H9 (cell line): ENCODE data around the gene CBFA2T2. TPM values are rescaled to one million over a fixed set of nuclear protein-coding genes. Genes with fewer than 3 reads are reported as not detected.

Experiments used
- DNase-seq: peaks from one replicate; pipeline ENCODE4 v3.0.0-alpha.2; 2017
- H2AFZ ChIP-seq: one replicate; pipeline ENCODE4 v1.6.1; 2013; ENCODE audit warnings: mild to moderate bottlenecking, low read length, control low read depth, moderate library complexity
- H2AK5ac ChIP-seq: 2 replicates; pipeline ENCODE4 v1.6.1; 2013; ENCODE audit warnings: low read length, control low read depth, mixed read lengths; ENCODE audit not compliant: insufficient read length
- H2BK120ac ChIP-seq: one replicate; pipeline ENCODE4 v1.6.1; 2013; ENCODE audit warnings: low read depth, mild to moderate bottlenecking, low read length, control low read depth, inconsistent platforms; ENCODE audit not compliant: poor library complexity, severe bottlenecking
- H2BK12ac ChIP-seq: 2 replicates; pipeline ENCODE4 v1.6.1; 2013; ENCODE audit warnings: low read length, control low read depth, mixed read lengths, low read depth; ENCODE audit not compliant: insufficient read length
- H2BK15ac ChIP-seq: 2 replicates; pipeline ENCODE4 v1.6.1; 2013; ENCODE audit warnings: low read depth, low read length, control low read depth
- H2BK20ac ChIP-seq: one replicate; pipeline ENCODE4 v1.6.1; 2013; ENCODE audit warnings: low read depth, mild to moderate bottlenecking, low read length, control low read depth, inconsistent platforms; ENCODE audit not compliant: poor library complexity, severe bottlenecking
- H2BK5ac ChIP-seq: 2 replicates; pipeline ENCODE4 v1.6.1; 2013; ENCODE audit warnings: low read length, control low read depth, mixed read lengths; ENCODE audit not compliant: insufficient read length
- H3K14ac ChIP-seq: 2 replicates; pipeline ENCODE4 v1.6.1; 2013; ENCODE audit warnings: low read length, control low read depth; ENCODE audit not compliant: insufficient read depth
- H3K18ac ChIP-seq: 2 replicates; pipeline ENCODE4 v1.6.1; 2013; ENCODE audit warnings: low read depth, mild to moderate bottlenecking, mixed read lengths, low read length, control low read depth; ENCODE audit not compliant: insufficient read length
- H3K23ac ChIP-seq: 2 replicates; pipeline ENCODE4 v1.6.1; 2013; ENCODE audit warnings: low read length, control low read depth, mixed read lengths, low read depth; ENCODE audit not compliant: insufficient read length
- H3K23me2 ChIP-seq: 2 replicates; pipeline ENCODE4 v1.6.1; 2013; ENCODE audit warnings: low read depth, mild to moderate bottlenecking, mixed read lengths, low read length, control low read depth; ENCODE audit not compliant: insufficient read length, poor library complexity, severe bottlenecking
- H3K27ac ChIP-seq: 2 replicates; pipeline ENCODE4 v1.5.1; 2013; ENCODE audit warnings: low read length, control low read depth, mixed read lengths, low read depth; ENCODE audit not compliant: insufficient read length
- H3K27me3 ChIP-seq: 2 replicates; pipeline ENCODE4 v1.6.1; 2013; ENCODE audit warnings: low read length, control low read depth, inconsistent platforms; ENCODE audit not compliant: insufficient read depth
- H3K4ac ChIP-seq: 2 replicates; pipeline ENCODE4 v1.6.1; 2013; ENCODE audit warnings: low read depth, mild to moderate bottlenecking, control low read depth, inconsistent platforms, low read length, moderate library complexity
- H3K4me1 ChIP-seq: 2 replicates; pipeline ENCODE4 v1.6.1; 2013; ENCODE audit warnings: low read length, control low read depth, inconsistent platforms; ENCODE audit not compliant: insufficient read depth
- H3K4me2 ChIP-seq: 2 replicates; pipeline ENCODE4 v1.6.1; 2013; ENCODE audit warnings: low read length, control low read depth, mixed read lengths; ENCODE audit not compliant: insufficient read length, insufficient read depth
- H3K56ac ChIP-seq: 2 replicates; pipeline ENCODE4 v1.6.1; 2013; ENCODE audit warnings: low read depth, mild to moderate bottlenecking, mixed read lengths, low read length, control low read depth; ENCODE audit not compliant: insufficient read length
- H3K79me1 ChIP-seq: 2 replicates; pipeline ENCODE4 v1.6.1; 2013; ENCODE audit warnings: low read depth, mild to moderate bottlenecking, moderate library complexity, low read length, control low read depth, inconsistent platforms; ENCODE audit not compliant: insufficient read depth, poor library complexity, severe bottlenecking
- H3K79me2 ChIP-seq: 2 replicates; pipeline ENCODE4 v1.6.1; 2013; ENCODE audit warnings: low read length, control low read depth, inconsistent platforms; ENCODE audit not compliant: insufficient read depth
- H3K9ac ChIP-seq: 2 replicates; pipeline ENCODE4 v1.6.1; 2013; ENCODE audit warnings: low read length, control low read depth, mixed read lengths; ENCODE audit not compliant: insufficient read length; ENCODE audit errors: extremely low read depth
- H3K9me3 ChIP-seq: one replicate; pipeline ENCODE4 v1.6.1; 2013; ENCODE audit warnings: low read depth, low read length, inconsistent platforms; ENCODE audit not compliant: control insufficient read depth
- H3T11ph ChIP-seq: one replicate; pipeline ENCODE4 v1.6.1; 2013; ENCODE audit warnings: mild to moderate bottlenecking, low read length, control low read depth, inconsistent platforms
- H4K20me1 ChIP-seq: one replicate; pipeline ENCODE4 v1.6.1; 2013; ENCODE audit not compliant: control insufficient read depth, insufficient read length, insufficient read depth
- H4K5ac ChIP-seq: 2 replicates; pipeline ENCODE4 v1.6.1; 2013; ENCODE audit warnings: low read depth, mild to moderate bottlenecking, mixed read lengths, low read length, control low read depth; ENCODE audit not compliant: insufficient read length
- H4K8ac ChIP-seq: replicated peaks from 2 replicates; pipeline ENCODE4 v1.6.1; 2013; ENCODE audit warnings: low read length, control low read depth, mixed read lengths, low read depth; ENCODE audit not compliant: insufficient read length
- H4K91ac ChIP-seq: 2 replicates; pipeline ENCODE4 v1.6.1; 2013; ENCODE audit warnings: low read depth, mild to moderate bottlenecking, moderate library complexity, mixed read lengths, low read length, control low read depth; ENCODE audit not compliant: insufficient read length
- H3K27ac Mint-ChIP-seq, 3 experiments: 2 replicates in 2 of 3; 3 replicates in 1 of 3; pipeline ENCODE4 v1.8.0; 2020 to 2021; ENCODE audit warnings: mixed read lengths in 3 of 3, mild to moderate bottlenecking in 1 of 3, moderate library complexity in 1 of 3
- H3K27me3 Mint-ChIP-seq: 2 replicates; pipeline ENCODE4 v1.8.0; 2021; ENCODE audit warnings: low read depth, mild to moderate bottlenecking, moderate library complexity, mixed read lengths
- H3K36me3 Mint-ChIP-seq, 3 experiments: 2 replicates in 2 of 3; 3 replicates in 1 of 3; pipeline ENCODE4 v1.8.0; 2020 to 2021; ENCODE audit warnings: low read depth in 3 of 3, mixed read lengths in 3 of 3; ENCODE audit not compliant: insufficient read depth in 1 of 3
- H3K4me1 Mint-ChIP-seq, 2 experiments: 2 replicates each; pipeline ENCODE4 v1.8.0; 2020; ENCODE audit warnings: mixed read lengths in 2 of 2
- H3K4me3 Mint-ChIP-seq, 2 experiments: 2 replicates in 1 of 2; 3 replicates in 1 of 2; pipeline ENCODE4 v1.8.0; 2020 to 2021; ENCODE audit warnings: mild to moderate bottlenecking in 2 of 2, mixed read lengths in 2 of 2, moderate library complexity in 1 of 2
- H3K9me3 Mint-ChIP-seq, 2 experiments: 2 replicates in 1 of 2; 3 replicates in 1 of 2; pipeline ENCODE4 v1.8.0; 2020; ENCODE audit warnings: mild to moderate bottlenecking in 2 of 2, mixed read lengths in 2 of 2, moderate library complexity in 1 of 2
- CTCF ChIP-seq: fragments of 200-600 bp; sonication (generic); conservative IDR thresholded peaks from 3 replicates; pipeline ENCODE4 v1.8.0; 2021; ENCODE audit warnings: antibody characterized with exemption, mild to moderate bottlenecking
- WGBS: extraction: QIAGEN DNeasy Blood & Tissue Kit; methylation state at CpG from one replicate; pipeline ENCODE4 v1.1.7; 2013; ENCODE audit warnings: missing lambda C conversion rate, low lambda C conversion rate, mixed read lengths; ENCODE audit not compliant: insufficient read length; ENCODE audit errors: extremely low coverage; 5-methylcytosine and 5-hydroxymethylcytosine counted together
- total RNA-seq: library from RNA; stranded (reverse); gene quantifications from 2 replicates; pipeline ENCODE4 v1.2.1, GENCODE V29; 2021

CBFA2T2 gene
- total RNA-seq, 1 experiment from 2014 or later = 11.2 TPM

GRCh38 chr20:33660035-33660684, 170.3 kb downstream of the CBFA2T2 start:
- H3K23ac ChIP-seq = no peak overlapping the region
- no peaks in the 10 kb centered on the region for H3K79me2 ChIP-seq
- H4K20me1 ChIP-seq = no peaks in the 10 kb centered on the region
- no peak overlapping the region for H2AK5ac ChIP-seq
- no peak overlapping the region for H3K4ac ChIP-seq
- Mint-ChIP-seq H3K27me3 (peaks cover 4% of the 10 kb centered on the region; the same call in 1 of the 2 replicates), H3K36me3 (peaks cover 0 to 44% (median 4%) of the 10 kb centered on the region in 3 experiments; a peak in 6 of 7 replicates), H3K4me1 (peaks cover 19% of the 10 kb centered on the region in 2 experiments), H3K9me3 (no peaks in the 10 kb centered on the region), H3K4me3 (no peak overlapping the region), H3K27ac (no peak overlapping the region)
- H2BK120ac ChIP-seq = no peak overlapping the region
- WGBS = no CpG with 5 or more reads among the region's 21 CpGs
- peaks cover 14% of the 10 kb centered on the region for H3K23me2 ChIP-seq
- no peak overlapping the region for H4K5ac ChIP-seq
- H2BK12ac ChIP-seq = no peak overlapping the region
- no peak overlapping the region for H2BK20ac ChIP-seq
- no peak overlapping the region for H2BK5ac ChIP-seq
- no peak overlapping the region for H4K8ac ChIP-seq
- H3K56ac ChIP-seq = no peak overlapping the region
- H2BK15ac ChIP-seq = no peak overlapping the region
- TF ChIP-seq CTCF = no peak
- H3K4me2 ChIP-seq = no peak overlapping the region
- H3K9ac ChIP-seq = no peak overlapping the region
- no peaks in the 10 kb centered on the region for H3K79me1 ChIP-seq
- no peak overlapping the region for H3K18ac ChIP-seq
- H3K14ac ChIP-seq = no peak overlapping the region
- H3K27me3 ChIP-seq = no peaks in the 10 kb centered on the region
- no peak for DNase-seq
- H3K9me3 ChIP-seq = no peaks in the 10 kb centered on the region
- H3T11ph ChIP-seq = no peak overlapping the region
- no peak overlapping the region for H4K91ac ChIP-seq
- H2AFZ ChIP-seq = no peak overlapping the region
- H3K4me1 ChIP-seq = no peaks in the 10 kb centered on the region; the same call in 1 of the 2 replicates
- H3K27ac ChIP-seq = no peak overlapping the region
